Vagina (tissue), 2 donors: Measurements from ENCODE around the gene INSYN2A.

Experiments used
- POLR2A ChIP-seq, 2 donors: fragments of 450-650 bp; IDR thresholded peaks; one replicate each; pipeline ENCODE4 v1.6.1; 2017; ENCODE audit warnings: antibody characterized with exemption in 2 of 2, mild to moderate bottlenecking in 2 of 2, moderate library complexity in 2 of 2
- POLR2AphosphoS5 ChIP-seq, 2 donors: sonication (generic); formaldehyde crosslinking; IDR thresholded peaks; one replicate each; pipeline ENCODE4 v1.9.0; 2017; ENCODE audit warnings: antibody characterized with exemption in 2 of 2, mild to moderate bottlenecking in 2 of 2, low read depth in 1 of 2; ENCODE audit not compliant: insufficient read depth in 1 of 2
- TF ChIP-seq, protein P1 (sequence below), 3 experiments: fragments of 450-650 bp in 2 of 3; fragments of 200-600 bp in 1 of 3; sonication (generic) in 1 of 3; IDR thresholded peaks; one replicate each; pipeline ENCODE4 v1.5.1; 2017 to 2019; ENCODE audit warnings: antibody characterized with exemption in 3 of 3, mild to moderate bottlenecking in 2 of 3, moderate library complexity in 2 of 3

DNA sequence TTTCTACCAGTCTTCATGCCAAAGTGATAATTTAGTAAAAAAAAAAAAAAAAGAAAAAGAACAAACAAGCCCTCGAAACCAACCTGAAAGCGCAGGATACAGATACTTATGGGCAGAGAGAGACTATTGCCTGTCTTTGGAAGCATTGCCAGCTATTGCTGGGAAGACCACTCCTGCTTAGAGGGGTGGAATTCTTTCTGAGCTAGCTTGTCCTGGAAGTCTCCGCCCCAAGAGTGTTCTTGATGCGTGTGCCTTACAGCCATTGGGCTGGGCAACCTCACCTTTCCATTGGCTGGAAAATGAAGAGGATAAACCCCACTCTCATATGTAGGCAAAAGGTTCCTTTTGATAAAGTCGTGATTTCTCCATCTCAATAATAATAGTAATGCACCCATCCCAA lies 19.9 kb upstream of the INSYN2A start:
- TF ChIP-seq POLR2A (IDR thresholded peaks at IDR 0.05) (no peak), POLR2AphosphoS5 (IDR thresholded peaks at IDR 0.05; ENCODE audit: insufficient read depth in 1 of 2, low read depth in 1 of 2) (no peak)
- TF ChIP-seq, protein P1, sequence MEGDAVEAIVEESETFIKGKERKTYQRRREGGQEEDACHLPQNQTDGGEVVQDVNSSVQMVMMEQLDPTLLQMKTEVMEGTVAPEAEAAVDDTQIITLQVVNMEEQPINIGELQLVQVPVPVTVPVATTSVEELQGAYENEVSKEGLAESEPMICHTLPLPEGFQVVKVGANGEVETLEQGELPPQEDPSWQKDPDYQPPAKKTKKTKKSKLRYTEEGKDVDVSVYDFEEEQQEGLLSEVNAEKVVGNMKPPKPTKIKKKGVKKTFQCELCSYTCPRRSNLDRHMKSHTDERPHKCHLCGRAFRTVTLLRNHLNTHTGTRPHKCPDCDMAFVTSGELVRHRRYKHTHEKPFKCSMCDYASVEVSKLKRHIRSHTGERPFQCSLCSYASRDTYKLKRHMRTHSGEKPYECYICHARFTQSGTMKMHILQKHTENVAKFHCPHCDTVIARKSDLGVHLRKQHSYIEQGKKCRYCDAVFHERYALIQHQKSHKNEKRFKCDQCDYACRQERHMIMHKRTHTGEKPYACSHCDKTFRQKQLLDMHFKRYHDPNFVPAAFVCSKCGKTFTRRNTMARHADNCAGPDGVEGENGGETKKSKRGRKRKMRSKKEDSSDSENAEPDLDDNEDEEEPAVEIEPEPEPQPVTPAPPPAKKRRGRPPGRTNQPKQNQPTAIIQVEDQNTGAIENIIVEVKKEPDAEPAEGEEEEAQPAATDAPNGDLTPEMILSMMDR (IDR thresholded peaks at IDR 0.05): no peak
